Activated T-cell treated with anti-CD3 and anti-CD28 coated beads, Interleukin-2, amount 50 U/mL, for 48 hours (primary cell): ENCODE measurements around the gene GRIN2A.

ENCODE experiments used
- DNase-seq, 2 experiments: peaks; one replicate each; pipeline ENCODE4 v3.0.0-alpha.2; 2020

GRIN2A gene

GRCh38 chr16:10031473-10031872, 150.8 kb downstream of the GRIN2A start:
- DNase-seq = no peak

DNA sequence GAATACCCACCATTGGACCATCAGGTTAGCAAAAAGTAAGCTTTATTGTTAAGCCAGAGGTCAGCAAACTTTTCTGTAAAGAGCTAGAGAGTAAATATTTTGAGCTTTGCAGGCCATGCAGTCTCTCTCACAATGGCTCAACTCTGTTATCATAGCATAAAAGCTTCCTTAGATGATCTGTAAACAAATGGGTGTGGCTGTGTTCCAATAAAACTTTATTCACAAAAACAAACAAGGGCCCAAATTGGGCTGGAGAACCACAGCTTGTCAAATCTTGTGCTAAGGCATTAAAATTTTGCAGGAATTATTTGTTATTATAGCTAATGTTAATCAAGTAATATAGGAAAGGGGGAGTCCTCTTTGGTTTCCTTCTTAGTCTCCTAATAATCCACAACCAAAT, 153.6 kb downstream of the GRIN2A start:
- DNase-seq = no peak

DNA sequence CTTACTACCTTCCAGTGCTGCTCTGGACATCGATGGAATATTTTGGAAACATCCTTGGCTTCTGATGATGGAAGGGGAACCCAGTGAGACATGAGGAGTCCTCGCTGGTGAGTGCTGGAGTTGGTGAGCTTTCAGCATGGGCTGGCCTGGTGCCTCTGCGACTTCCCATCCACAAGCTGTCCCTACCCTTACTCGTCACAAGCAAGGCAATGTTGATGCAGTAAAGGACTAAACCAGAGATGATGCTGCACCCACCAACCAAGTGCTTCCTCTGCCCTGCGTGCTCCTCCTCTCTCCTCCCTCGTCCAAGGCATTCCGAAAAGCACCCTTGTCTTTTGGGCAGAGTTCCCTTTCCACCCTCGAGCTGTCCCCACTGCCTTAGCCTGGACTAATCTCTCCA, 154.7 kb downstream of the GRIN2A start:
- no peak for DNase-seq

GRCh38 chr16:10026593-10026992, 155.6 kb downstream of the GRIN2A start:
- DNase-seq = no peak

DNA sequence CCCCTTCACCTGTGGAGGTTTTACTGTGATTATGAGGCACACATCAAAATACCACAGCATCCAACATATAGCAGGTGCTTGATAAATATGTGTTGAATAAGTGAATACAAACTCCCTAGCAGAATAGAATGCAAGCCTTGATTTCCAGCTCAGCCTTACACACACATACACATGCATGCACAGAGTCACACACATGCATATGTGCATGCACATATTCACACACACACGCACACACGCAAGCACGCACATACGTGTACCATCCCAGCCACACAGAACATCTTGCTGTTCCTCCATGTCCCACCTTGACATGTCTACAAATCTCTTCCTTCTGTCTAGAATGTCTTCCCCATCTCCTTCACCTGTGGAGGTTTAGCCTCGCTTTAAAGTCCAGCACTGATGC, 160.1 kb downstream of the GRIN2A start:
- DNase-seq = no peak

GRCh38 chr16:10020866-10021265, 161.4 kb downstream of the GRIN2A start:
- no peak for DNase-seq

DNA sequence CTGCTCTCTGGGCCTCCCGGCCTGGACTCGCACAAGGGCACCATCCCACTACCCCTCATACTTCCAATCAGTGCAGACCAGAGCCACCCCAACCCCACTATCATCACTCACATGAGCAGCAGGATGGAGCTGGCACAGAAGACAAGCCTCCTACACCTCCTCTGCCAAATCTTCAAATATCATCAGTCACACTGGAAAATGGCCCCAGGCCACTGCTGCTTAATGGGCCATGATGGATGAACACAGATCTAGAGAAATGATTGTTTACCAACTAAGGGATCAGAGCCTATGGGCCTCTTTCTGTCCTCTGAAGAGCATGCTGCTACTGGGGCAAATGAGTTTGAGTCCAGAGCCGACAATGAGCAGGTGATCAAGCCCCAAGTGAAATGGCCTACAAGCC, 165.5 kb downstream of the GRIN2A start:
- no peak for DNase-seq

DNA sequence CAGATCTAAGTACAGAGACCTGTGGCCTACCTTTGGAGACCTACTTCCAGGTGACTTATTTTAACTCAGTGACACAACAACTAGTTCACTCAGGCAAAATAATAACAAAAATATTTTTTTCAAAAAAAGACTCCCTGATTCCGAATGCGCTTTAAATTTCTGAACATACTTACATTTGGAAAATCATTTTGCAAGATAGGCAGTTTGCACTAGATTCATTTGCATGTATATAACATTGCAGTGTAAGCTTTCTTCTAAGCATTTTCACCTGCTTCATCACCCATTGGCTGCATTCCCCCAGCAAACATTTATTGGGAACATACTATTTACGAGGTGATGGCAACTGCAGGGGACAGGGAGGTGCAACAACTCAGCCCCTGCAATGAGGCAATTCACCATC, 166.8 kb downstream of the GRIN2A start:
- DNase-seq = no peak

DNA sequence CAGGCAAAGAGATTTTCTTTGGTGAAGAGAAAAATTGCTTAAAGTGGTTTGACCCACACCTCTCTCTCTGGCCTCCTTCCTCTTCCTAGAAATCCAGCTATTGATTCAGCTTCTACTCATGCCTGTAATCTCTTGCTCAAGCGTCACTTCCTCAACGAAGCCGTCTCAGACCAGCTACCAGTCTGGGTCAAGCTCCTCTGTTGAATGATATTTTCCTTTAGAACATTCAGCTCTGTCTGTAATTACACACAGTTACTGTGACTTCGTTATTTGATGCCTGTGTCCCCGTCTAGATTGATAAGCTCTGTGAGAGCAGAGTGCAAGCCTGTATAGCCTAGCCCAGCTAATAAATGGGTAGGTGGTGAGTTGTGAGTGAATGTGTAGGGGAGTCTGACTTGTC, 168.5 kb downstream of the GRIN2A start:
- no peak for DNase-seq

- no peak for DNase-seq
These were observed 168.9 kb downstream of the GRIN2A start for GRCh38 chr16:10013364-10013763.

DNA sequence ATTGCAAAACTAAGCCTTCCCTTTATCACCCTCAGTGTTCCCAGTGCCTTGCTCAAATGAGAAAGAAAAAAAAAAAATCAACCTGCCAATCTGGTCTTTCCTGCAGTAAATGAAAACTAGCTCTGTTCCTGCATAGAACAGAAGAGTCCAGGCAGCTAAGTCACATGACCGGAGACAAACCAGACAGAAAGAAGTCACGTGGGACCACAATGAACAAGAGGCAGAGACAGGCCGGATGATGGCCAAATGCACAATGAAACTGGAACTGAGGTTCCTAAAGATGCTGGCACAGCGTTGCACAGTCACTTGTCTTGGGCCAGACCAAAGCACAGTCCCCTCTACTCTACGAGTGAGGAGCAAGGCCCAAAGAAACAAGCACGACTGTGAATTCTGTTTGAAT, 172.5 kb downstream of the GRIN2A start:
- DNase-seq = no peak

- no peak for DNase-seq
These were observed 178.7 kb downstream of the GRIN2A start for GRCh38 chr16:10003486-10003885.

DNA sequence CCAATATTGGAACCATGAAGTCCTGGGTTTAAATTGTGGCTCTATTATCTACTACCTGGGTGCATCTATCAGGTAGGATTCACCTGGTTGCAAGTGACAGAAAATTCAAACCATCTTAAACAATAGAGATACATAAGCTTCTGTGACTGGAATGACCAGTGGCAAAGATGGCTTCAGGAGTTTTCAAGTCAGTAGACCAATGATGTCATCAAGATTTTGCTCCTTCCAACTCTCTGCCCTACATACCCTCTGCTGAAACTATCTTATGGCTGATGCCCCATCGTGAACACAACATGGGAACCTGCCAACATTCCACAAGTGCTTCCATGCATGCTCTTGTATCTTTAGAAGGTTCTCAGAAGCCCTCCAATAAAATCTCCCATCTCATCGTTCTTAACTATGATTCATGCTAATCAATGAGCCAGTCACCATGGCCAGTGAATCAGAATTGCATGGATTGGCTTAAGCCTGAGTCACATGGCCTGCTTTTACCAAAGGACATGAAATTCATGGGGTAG, 180.9 kb downstream of the GRIN2A start:
- no peak for DNase-seq

DNA sequence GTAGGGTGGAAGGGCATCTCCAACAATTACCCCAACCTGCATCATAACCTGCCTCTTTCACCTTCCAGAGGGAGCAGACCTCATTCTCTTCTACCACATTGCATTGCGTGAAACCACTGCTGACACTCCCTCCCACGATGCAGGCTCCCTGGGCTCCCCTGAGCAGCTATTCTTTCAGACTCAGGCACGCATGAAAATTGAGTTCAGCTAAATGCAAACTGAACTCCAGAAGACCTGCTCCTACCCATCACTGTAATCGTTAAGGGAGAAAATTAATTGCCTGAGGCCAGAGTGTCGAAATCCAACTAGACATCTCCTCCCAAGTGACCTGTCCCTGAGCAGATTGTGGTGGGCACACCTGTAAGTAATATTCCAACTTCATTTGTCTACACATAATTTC, 186.0 kb downstream of the GRIN2A start:
- DNase-seq = no peak

- DNase-seq = no peak
These were observed 189.8 kb downstream of the GRIN2A start for GRCh38 chr16:9992441-9992840.

DNA sequence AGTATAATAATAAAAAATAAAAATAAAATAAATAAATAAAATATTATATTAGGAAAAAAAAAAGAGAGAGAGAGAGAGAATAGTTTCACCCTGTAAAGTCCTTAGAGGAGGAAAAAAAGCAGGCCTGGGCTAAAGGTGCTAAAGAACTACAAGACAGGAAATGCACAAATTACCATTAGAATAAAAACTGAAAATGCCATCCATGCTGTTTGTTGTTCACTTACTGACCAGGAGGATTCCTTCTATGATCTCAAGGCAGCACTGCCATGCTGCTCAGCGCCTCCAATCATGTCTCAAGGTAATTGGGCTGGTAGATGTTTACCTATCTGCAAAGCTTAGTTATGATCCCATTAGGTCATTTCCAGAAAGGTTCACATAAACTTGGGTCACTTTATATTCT, 201.2 kb downstream of the GRIN2A start:
- DNase-seq = no peak

DNA sequence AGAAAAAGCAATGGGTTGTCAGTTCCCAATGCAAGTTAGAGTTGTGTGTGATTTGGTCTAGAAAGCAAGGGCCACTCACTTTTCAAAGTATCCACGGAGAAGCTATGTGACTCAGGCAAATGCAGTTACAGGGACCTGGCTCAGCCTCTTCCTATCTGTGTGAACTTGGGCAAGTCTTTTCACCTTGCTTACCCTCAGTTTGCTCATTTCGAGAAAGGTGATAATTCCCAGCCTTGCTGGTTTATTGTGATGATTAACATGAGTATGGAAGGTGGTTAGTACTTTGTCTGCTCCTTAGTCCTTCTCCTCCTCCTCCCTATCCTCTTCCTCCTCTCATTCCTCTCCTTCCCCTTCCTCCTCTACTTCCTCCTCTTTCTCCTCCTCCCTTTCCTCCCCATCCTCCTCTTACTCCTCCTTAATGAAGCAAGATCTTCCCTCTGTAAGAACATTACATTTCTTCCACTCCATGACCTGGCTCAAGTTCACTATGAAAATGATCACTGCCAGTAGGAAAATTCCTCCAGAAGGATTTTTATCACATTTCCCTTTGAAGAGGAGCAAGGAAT, 204.0 kb downstream of the GRIN2A start:
- no peak for DNase-seq

DNA sequence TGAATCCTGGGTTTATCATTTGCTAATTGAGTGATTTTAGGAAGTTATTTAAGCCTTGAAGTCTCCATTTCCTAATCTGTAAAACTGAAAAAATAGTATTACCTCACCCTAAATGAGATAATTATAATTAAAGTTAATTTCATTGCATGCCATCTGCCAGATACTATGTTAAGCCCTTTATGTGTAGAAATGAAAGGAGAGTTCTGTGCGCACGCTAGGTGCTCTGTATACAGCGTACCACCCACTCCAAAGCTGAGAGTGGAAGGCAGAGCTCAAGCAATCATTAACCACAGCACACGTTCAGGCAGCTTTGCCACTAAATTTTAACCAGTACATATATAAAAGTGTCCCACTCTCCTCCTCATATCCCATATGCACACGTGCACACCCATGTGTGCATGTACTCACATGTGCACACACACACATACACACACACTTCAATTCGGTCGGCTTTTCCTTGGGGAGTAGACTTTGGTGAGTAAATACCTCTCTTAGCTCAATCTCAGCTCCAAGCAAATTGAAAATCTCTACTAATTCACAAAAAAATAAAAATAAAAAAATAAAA, 204.8 kb downstream of the GRIN2A start:
- DNase-seq = no peak

GRCh38 chr16:9976601-9977000, 205.6 kb downstream of the GRIN2A start:
- no peak for DNase-seq

- DNase-seq = no peak
These were observed 210.3 kb downstream of the GRIN2A start for GRCh38 chr16:9971907-9972306.

DNA sequence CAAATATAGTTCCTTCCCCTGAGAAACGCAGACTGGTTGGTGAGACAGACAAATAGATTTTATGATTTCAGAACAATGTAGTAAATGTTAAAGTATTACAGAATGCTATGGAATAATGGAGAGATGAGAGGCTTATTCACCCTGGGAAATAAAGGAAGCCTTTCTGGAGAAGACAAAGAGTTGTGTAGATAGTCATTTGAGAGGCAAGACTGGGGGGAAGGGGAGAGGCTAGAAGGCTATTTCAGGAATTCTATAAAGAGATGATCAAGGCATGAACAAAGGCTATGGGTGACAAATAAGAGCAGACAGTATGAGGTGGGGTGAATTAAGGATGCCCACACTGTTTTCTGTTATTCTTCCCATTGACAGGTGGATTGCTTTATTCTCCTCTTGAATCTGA, 211.4 kb downstream of the GRIN2A start:
- DNase-seq = no peak

DNA sequence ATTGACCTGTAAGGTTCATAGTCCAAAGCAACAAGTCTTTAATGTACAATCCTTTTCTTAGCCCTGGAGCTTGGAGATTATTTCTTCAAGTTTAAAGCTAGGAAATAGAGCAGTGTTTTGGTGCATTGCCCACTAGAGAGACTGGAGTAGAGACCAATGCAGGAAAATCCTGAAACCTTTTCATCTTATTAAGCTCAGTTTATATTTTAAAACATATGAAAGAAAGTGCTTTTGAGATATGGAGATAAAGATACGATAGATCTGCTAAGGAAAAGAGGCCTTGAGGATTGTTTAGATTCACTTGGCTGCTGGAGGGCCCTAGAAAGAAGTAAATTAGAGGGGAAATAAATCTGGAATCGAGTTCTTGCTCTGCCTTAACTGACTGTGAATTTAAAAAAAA, 212.0 kb downstream of the GRIN2A start:
- DNase-seq = no peak

DNA sequence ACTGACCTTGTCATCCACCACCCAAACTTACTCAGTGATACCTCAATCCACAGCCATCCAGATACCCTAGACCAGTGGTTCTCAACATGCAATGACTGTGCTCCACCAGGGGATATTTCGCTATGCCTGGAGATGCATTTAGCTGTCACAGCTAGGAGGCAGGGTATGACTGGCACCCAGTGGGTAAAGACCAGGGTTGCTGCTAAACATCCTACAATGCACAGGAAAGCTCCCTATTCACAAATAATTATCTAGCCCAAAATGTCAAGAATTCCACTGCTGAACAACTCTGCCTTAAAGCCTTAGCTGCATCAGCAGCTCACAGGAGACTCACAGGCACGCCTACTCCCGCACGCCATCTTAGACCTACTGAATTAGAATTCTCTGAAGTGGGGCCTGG, 212.6 kb downstream of the GRIN2A start:
- no peak for DNase-seq

DNA sequence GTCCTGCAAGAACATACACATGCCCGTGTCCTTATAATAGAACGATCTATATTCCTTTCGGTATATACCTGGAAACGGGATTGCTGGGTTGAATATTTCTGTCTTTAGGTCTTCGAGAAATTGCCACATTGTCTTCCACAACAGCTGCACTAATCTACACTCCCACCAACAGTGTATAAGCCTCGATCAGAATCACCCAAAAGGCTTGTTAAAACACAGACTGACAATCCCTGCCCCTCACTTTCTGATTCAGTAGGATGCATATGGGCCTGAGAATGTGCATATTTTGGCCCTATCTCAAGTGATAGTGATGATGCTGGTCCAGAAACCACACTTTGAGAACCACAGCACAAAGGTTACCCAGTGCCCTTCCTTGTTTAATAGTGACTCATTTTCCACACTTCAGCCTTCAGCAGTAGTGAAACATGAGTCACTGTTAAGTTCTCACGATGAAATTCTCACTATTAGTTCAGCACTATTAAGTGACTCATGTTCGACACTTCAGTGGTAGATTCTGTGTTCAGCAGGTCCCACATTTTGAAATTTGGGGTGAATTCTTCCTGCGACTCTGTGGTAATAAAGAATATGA, 215.6 kb downstream of the GRIN2A start:
- DNase-seq = peak; percentile 15

GRCh38 chr16:9965079-9965478, 217.1 kb downstream of the GRIN2A start:
- no peak for DNase-seq
